Kidney (tissue), 14 donors: ENCODE data around the gene GAGE10. TPM values are rescaled to one million over a fixed set of nuclear protein-coding genes. Genes with fewer than 3 reads are reported as not detected.
"Not testable (repeated sequence)": the region's sequence is repeated elsewhere in the genome, so short reads cannot be mapped to it uniquely, and the experiment has no call there.

Experiments used
- DNase-seq, 5 donors: peaks; one replicate each; pipeline ENCODE4 v3.0.0-alpha.2; 2013 to 2020
- FAIRE-seq: peaks from 2 replicates; lab custom pipeline; 2012; peaks lifted over from hg19 to GRCh38; lab: Jason Lieb, UNC
- H3K27ac ChIP-seq, 2 donors: one replicate each; pipeline ENCODE4 v1.7.0; 2013; ENCODE audit warnings: low read depth in 2 of 2, low read length in 2 of 2, inconsistent platforms in 1 of 2
- H3K27me3 ChIP-seq: one replicate; pipeline ENCODE4 v1.7.1; 2013; ENCODE audit warnings: low read length, inconsistent platforms; ENCODE audit not compliant: control insufficient read depth, insufficient read depth
- H3K36me3 ChIP-seq, 3 donors: one replicate each; pipeline versions ENCODE4 v1.7.0 to v1.7.1; 2013; ENCODE audit warnings: low read length in 3 of 3, control low read depth in 1 of 3, inconsistent platforms in 1 of 3; ENCODE audit not compliant: insufficient read depth in 3 of 3, control insufficient read depth in 2 of 3
- H3K4me1 ChIP-seq, 3 donors: one replicate each; pipeline versions ENCODE4 v1.7.0 to v1.7.1; 2013; ENCODE audit warnings: low read length in 3 of 3, inconsistent platforms in 1 of 3, low read depth in 1 of 3; ENCODE audit not compliant: control insufficient read depth in 2 of 3, insufficient read depth in 2 of 3
- H3K4me3 ChIP-seq, 3 donors: one replicate each; pipeline versions ENCODE4 v1.7.0 to v1.8.1; 2013; ENCODE audit warnings: low read length in 3 of 3, control low read depth in 1 of 3, inconsistent platforms in 1 of 3
- H3K9ac ChIP-seq, 3 donors: one replicate each; pipeline versions ENCODE4 v1.7.0 to v1.7.1; 2013; ENCODE audit warnings: low read length in 3 of 3, control low read depth in 1 of 3, inconsistent platforms in 1 of 3
- H3K9me3 ChIP-seq, 3 donors: one replicate each; pipeline versions ENCODE4 v1.7.0 to v1.7.1; 2013; ENCODE audit warnings: low read length in 3 of 3, control low read depth in 1 of 3, inconsistent platforms in 1 of 3; ENCODE audit not compliant: control insufficient read depth in 2 of 3, insufficient read depth in 1 of 3
- intact Hi-C: fragments of 100-400 bp; cut with DNase I; formaldehyde crosslinking; loops from one replicate; pipeline ENCODE4 v1.11.1; 2022
- polyA plus RNA-seq: library from polyadenylated mRNA; stranded (reverse); fragments of 350-450 nt; fragmentation: Illumina TruSeq; extraction: RNeasy Lipid Tissue Mini Kit (QIAGEN cat#74804); gene quantifications from one replicate; pipeline ENCODE4 v1.2.3, GENCODE V29; 2014; ENCODE audit warnings: low read depth, low replicate concordance; ENCODE audit not compliant: insufficient read depth
- total RNA-seq: library from RNA; stranded (reverse); fragmentation: NEBNext Ultra II Directional; extraction: Animal tissue kit (Norgen Biotek cat#: 25700); gene quantifications from one replicate; pipeline ENCODE4 v1.2.1, GENCODE V29; 2021
- TF ChIP-seq, protein P1 (sequence below): IDR thresholded peaks from 3 replicates; pipeline ENCODE4 v1.5.1; 2012; ENCODE audit warnings: mild to moderate bottlenecking, moderate library complexity, borderline replicate concordance; ENCODE audit not compliant: insufficient read depth; ENCODE audit errors: extremely low read depth
- donor health status: control.
- donor health status: control.
- donor health status: control.
- donor health status: control.
- donor health status: control.
- donor health status: DM: yes; HTN: yes; CAD: no.
- donor health status: Normal renal cell carcinoma (clear cell type).

GAGE10 gene
- total and polyA plus RNA-seq, 2 donors from 2014 or later = not detected

DNA sequence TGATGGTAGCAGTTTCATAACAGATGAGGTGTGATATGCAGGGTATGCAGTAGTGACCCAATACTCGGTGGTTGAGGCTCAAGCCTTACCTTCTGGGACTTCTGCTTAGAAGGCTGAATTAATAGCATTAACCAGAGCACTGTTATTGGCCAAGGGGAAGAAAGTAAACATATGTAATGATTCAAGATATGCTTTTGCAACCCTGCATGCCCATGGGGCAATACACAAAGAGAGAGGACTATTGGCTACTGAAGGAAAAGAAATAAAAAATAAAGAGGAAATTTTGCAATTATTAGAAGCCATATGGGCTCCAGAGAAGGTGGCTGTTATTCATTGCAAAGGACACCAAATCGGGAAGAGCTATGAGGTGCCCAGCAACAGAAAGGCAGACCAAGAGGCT, 8.7 kb downstream of the GAGE10 start:
- Histone ChIP-seq H3K9ac (no peak overlapping the region), H3K9me3 (no peaks in the 10 kb centered on the region), H3K4me3 (no peak overlapping the region), H3K36me3 (no peaks in the 10 kb centered on the region), H3K4me1 (no peaks in the 10 kb centered on the region), H3K27me3 (no peaks in the 10 kb centered on the region), H3K27ac (no peak overlapping the region)
- FAIRE-seq = no peak
- DNase-seq = no peak
- TF ChIP-seq, protein P1, sequence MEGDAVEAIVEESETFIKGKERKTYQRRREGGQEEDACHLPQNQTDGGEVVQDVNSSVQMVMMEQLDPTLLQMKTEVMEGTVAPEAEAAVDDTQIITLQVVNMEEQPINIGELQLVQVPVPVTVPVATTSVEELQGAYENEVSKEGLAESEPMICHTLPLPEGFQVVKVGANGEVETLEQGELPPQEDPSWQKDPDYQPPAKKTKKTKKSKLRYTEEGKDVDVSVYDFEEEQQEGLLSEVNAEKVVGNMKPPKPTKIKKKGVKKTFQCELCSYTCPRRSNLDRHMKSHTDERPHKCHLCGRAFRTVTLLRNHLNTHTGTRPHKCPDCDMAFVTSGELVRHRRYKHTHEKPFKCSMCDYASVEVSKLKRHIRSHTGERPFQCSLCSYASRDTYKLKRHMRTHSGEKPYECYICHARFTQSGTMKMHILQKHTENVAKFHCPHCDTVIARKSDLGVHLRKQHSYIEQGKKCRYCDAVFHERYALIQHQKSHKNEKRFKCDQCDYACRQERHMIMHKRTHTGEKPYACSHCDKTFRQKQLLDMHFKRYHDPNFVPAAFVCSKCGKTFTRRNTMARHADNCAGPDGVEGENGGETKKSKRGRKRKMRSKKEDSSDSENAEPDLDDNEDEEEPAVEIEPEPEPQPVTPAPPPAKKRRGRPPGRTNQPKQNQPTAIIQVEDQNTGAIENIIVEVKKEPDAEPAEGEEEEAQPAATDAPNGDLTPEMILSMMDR = no peak
- intact Hi-C loops = no loop called here

DNA sequence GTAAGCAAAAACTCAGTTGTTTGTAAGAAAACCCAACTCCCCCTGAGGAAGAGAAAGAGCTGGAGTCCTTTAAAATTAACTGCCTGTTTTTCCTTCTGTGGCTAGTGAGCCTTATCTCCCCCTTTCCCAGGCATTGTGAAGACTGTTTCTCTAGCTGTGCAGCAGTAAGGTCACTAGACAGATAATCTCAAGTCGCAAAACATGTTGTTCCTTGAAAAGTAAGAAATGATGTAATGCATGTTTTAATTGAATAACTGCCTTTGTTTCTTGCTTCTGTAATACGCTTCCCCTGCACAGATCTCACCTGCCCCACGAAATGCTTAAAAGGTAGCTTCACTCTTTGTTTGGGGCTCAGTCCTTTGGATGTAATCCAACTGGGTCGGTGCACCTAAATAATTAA, 12.6 kb downstream of the GAGE10 start:
- H3K9me3 ChIP-seq = no peaks in the 10 kb centered on the region
- H3K27me3 ChIP-seq = no peaks in the 10 kb centered on the region
- intact Hi-C loops = no loop called here
- H3K4me3 ChIP-seq = no peak overlapping the region
- TF ChIP-seq, protein P1 = no peak
- H3K9ac ChIP-seq = no peak overlapping the region
- H3K27ac ChIP-seq = no peak overlapping the region
- no peak for DNase-seq
- no peaks in the 10 kb centered on the region for H3K4me1 ChIP-seq
- no peaks in the 10 kb centered on the region for H3K36me3 ChIP-seq
- no peak for FAIRE-seq

DNA sequence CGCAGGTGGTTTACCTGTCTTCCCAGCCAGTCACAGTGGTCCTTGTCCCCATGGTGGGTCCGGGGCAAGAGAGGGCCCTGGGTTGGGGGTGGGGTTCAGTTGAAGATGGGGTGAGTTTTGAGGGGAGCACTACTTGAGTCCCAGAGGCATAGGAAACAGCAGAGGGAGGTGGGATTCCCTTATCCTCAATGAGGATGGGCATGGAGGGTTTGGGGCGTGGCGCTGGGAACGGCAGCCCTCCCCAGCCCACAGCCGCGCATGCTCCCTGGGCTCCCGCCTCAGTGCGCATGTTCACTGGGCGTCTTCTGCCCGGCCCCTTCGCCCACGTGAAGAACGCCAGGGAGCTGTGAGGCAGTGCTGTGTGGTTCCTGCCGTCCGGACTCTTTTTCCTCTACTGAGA, 18.3 kb downstream of the GAGE10 start, which contains the start of gene GAGE12J:
Gene GAGE12J (plus strand): TSS at position 301 of the 400 bp plus-strand sequence. CDS start 1,157 bp downstream, outside the sequence.
- H3K27me3 ChIP-seq, H3K36me3 ChIP-seq, H3K9ac ChIP-seq, H3K27ac ChIP-seq, H3K9me3 ChIP-seq, H3K4me1 ChIP-seq, DNase-seq, FAIRE-seq, H3K4me3 ChIP-seq, intact Hi-C loops: not testable (repeated sequence)

DNA sequence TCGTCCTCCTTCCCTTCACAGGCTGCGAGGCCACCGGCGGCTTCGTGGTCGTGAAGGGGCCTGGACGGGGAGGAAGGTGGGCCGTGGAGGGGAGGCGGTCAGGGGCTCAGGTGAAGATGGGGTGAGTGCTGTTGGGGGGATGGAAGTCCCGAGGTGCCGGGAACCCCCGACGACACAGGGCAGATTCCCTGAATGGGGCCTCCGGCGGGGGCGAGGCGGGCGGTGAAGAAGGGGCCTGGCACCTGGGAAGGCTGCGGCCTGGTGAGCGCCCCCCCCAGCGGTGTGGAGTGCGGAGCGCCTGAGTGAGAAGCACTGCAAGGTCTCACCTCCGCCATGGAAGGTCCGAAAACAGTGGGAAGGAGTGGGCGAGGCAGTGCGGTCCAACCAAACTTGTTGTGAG, 18.8 kb downstream of the GAGE10 start:
- H3K27me3 ChIP-seq, H3K9me3 ChIP-seq, H3K4me1 ChIP-seq, intact Hi-C loops, FAIRE-seq, H3K27ac ChIP-seq, H3K9ac ChIP-seq, H3K36me3 ChIP-seq, H3K4me3 ChIP-seq: not testable (repeated sequence)
- DNase-seq = peak in 1 of 5 donors; percentile 37

DNA sequence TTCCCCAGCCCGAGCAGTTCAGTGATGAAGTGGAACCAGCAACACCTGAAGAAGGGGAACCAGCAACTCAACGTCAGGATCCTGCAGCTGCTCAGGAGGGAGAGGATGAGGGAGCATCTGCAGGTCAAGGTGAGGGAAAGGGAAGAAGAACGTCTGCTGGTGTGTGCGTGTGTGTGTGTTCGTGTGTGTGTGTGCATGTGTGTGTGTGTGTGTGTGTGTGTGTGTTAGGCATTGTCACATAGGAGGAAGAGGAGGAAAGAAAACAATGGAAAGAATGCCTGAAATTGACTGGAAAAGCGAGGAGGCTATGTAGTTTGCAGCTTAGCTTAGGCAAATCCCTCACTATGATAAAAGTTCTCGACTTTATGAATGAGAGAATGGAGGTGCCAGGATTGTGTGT, 20.3 kb downstream of the GAGE10 start:
- H3K9me3 ChIP-seq, H3K27ac ChIP-seq, intact Hi-C loops, H3K27me3 ChIP-seq, H3K4me1 ChIP-seq, FAIRE-seq, H3K9ac ChIP-seq, H3K36me3 ChIP-seq, H3K4me3 ChIP-seq: not testable (repeated sequence)
- peak in 1 of 5 donors; percentile 11 for DNase-seq

- H3K27me3 ChIP-seq, FAIRE-seq, H3K9ac ChIP-seq, DNase-seq, H3K27ac ChIP-seq, H3K36me3 ChIP-seq, H3K4me1 ChIP-seq, H3K9me3 ChIP-seq, H3K4me3 ChIP-seq, intact Hi-C loops: not testable (repeated sequence)
Measured at GRCh38 chrX:49330421-49330820, 27.0 kb downstream of the GAGE10 start.

DNA sequence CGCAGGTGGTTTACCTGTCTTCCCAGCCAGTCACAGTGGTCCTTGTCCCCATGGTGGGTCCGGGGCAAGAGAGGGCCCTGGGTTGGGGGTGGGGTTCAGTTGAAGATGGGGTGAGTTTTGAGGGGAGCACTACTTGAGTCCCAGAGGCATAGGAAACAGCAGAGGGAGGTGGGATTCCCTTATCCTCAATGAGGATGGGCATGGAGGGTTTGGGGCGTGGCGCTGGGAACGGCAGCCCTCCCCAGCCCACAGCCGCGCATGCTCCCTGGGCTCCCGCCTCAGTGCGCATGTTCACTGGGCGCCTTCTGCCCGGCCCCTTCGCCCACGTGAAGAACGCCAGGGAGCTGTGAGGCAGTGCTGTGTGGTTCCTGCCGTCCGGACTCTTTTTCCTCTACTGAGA, 27.8 kb downstream of the GAGE10 start, which contains the start of gene GAGE13:
Gene GAGE13 (plus strand): TSS at position 301 of the 400 bp plus-strand sequence. CDS start 1,156 bp downstream, outside the sequence.
- H3K36me3 ChIP-seq, H3K27ac ChIP-seq, FAIRE-seq, H3K4me3 ChIP-seq, H3K9me3 ChIP-seq, H3K27me3 ChIP-seq, H3K9ac ChIP-seq, H3K4me1 ChIP-seq, intact Hi-C loops, DNase-seq: not testable (repeated sequence)
